ENCODE data around the gene FAM168A.
"Not testable (repeated sequence)": the region's sequence is repeated elsewhere in the genome, so short reads cannot be mapped to it uniquely, and the experiment has no call there.

FAM168A gene

DNA sequence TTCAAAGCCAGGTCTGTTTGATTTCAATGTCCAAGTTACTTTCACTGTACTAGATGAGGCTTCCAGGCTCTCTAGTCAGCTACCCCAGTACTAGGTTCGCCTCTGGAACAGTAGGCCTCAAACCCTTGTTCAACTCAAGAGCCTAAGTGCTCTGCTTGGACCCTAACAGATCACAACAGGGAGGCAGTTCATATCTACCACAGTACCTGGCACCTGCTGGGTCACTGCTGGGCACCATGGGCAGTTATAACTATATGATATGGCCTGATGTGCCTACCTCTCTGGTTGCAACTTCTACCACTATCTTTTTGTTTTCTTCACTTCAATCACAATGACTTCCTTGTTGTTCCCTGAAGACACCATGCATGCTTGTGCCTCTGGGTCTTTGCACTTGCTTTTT is 124.7 kb downstream of the FAM168A start:
- DNase-seq (ENCODE audit: low read depth in 1 of 2, low spot score in 1 of 2) = no peak

GRCh38 chr11:73470036-73470612 is 127.8 kb downstream of the FAM168A start:
- not testable (repeated sequence) for DNase-seq (ENCODE audit: low read depth in 1 of 2, low spot score in 1 of 2)

DNA sequence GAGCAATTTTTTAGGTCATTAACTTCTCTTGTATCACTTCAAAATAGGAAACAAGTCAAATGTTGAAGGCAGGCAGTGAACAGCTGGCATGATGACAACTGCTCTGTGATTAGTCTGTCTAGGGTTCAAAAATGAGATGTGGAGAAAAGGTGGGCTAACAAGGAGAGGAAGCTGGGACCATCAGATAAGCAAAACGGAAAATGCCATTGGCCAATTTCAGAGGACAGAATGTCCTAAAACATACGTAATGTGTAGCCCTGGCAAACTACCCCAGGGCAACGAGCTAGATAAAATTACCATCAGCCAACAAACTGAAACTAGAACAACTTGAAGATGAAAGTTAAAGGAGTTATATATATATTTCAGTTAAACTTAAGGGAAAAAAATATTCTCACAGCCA is 128.5 kb downstream of the FAM168A start:
- DNase-seq (ENCODE audit: low read depth in 1 of 2, low spot score in 1 of 2) = no peak

DNA sequence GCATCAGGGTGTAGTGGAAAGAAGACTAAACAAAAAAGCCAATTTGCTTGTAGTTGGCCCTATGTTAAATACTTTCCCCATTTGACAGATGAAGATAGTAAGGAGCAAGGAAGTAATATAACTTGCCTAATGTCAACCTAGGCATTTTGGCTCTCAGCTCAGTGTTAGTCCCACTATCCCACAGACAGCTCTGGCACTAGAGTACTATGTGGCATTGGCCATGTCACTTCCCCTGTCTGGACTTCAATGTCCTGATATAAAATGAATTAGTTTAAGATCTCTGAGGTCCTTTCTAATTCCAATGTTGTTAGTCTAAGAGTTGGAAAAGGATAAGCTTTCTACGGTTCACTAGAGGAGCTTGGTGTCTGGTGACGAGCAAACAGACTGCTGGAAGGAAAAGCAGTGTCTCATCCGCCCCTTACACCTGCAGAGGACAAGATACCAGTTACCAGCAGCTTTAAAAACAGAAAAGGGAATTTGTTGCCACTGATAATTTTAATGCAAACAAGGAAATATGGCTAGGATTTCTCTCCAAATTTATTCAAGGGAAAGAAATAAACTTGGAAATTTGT is 129.2 kb downstream of the FAM168A start:
- no peak for DNase-seq (ENCODE audit: low read depth in 1 of 2, low spot score in 1 of 2)

DNA sequence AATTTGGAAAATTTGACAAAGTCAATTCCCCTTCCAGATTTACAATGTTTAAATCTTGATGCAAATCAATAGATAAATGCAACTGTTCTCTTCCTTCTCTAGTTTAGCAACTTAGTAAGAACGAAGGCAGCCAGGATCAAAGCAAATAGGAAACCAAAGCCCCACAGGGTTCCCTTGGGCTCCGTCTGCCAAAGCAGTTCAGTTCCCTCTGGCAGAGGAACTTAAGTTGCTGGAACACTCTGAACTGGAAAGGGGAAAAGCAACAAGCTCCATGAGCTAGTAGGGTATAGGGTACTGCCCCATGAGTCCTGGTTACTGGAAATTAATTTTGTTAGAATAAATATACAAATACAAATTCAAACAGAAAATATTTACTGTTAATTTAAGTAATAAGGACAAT is 130.4 kb downstream of the FAM168A start:
- no peak for DNase-seq (ENCODE audit: low read depth in 1 of 2, low spot score in 1 of 2)

- DNase-seq (ENCODE audit: low read depth in 1 of 2, low spot score in 1 of 2) = no peak
These were observed 131.3 kb downstream of the FAM168A start for GRCh38 chr11:73466643-73467042.

DNA sequence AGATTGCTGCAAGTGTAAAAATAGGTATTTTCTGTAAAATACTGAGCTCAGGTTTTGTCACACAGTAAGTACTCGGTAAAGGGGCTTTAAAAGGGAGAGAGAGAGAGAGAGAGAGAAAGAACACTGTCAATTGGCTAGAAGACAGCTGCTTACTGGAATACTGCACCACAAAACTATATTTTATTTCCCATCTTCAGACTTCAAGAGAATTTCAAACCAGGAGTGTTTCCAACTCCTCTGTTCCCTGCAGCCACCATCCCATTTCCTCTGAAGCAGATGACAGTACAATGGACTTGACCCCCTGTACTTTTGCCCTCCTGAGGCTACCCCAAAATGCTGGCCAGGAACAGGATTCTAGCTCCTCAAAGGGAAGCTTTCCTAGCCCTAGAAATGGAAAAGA is 132.0 kb downstream of the FAM168A start:
- DNase-seq (ENCODE audit: low read depth in 1 of 2, low spot score in 1 of 2) = no peak

- DNase-seq (ENCODE audit: low read depth in 1 of 2, low spot score in 1 of 2) = no peak
These were observed 132.8 kb downstream of the FAM168A start for GRCh38 chr11:73465023-73465675.

- no peak for DNase-seq (ENCODE audit: low read depth in 1 of 2, low spot score in 1 of 2)
These were observed 133.6 kb downstream of the FAM168A start for GRCh38 chr11:73464347-73464746.

- no peak for DNase-seq (ENCODE audit: low read depth in 1 of 2, low spot score in 1 of 2)
These were observed 134.6 kb downstream of the FAM168A start for GRCh38 chr11:73463359-73463758.

DNA sequence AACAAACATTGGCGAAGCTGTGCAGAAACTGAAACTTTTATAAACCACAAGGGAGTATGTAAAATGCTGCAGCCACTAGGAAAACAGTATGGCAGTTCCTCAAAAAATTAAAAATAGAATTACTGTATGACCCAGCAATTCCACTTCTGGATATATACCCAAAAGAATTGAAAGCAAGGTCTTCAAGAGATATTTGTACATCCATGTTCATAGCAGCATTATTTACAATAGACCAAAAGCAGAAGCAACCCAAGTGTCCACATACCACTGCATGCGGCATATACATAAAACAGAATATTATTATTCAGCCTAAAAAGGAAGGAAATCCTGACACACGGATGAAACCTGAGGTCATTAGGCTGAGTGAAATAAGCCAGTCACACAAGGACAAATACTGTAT is 135.9 kb downstream of the FAM168A start:
- DNase-seq (ENCODE audit: low read depth in 1 of 2, low spot score in 1 of 2) = no peak

GRCh38 chr11:73461335-73461840 is 136.5 kb downstream of the FAM168A start:
- no peak for DNase-seq (ENCODE audit: low read depth in 1 of 2, low spot score in 1 of 2)

DNA sequence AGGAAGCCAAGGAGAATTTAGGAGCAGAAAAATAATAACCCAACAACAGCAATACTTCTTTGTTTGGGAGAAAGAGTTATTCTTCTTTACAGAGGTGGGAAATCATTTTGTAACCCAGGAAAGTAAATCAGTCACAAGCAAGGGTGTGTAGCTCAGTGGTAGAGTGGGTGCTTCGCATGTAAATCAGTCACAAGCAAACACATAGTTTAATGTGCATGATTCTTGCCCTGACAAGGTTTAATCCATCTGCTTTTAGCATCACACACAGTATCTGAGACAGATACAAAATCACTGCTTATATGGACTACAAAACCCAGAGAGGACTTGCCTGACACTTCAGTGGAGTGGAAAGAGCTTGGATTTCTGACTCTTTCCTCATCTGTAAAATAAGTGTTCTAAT is 139.7 kb downstream of the FAM168A start:
- no peak for DNase-seq (ENCODE audit: low read depth in 1 of 2, low spot score in 1 of 2)

GRCh38 chr11:73454987-73455386 is 142.9 kb downstream of the FAM168A start:
- no peak for DNase-seq (ENCODE audit: low read depth in 1 of 2, low spot score in 1 of 2)

DNA sequence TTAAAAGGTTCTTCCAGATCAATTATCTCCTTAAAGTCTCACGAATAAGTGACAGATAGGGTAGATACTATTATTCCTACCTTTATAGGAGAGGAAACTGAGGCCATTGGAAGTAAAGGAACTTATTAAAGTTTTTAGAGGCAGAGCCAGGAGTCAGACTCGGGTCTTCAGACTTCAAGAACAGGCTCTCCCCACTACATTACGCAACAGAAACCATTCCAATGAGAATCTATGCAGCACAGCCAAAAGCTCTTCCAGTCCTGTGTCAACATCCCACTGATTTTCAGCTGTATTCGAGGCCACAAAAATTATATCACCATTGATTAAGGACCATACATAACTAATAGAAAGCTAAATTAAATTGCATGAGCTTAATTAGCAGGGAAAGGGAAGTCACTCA is 144.3 kb downstream of the FAM168A start:
- no peak for DNase-seq (ENCODE audit: low read depth in 1 of 2, low spot score in 1 of 2)

DNA sequence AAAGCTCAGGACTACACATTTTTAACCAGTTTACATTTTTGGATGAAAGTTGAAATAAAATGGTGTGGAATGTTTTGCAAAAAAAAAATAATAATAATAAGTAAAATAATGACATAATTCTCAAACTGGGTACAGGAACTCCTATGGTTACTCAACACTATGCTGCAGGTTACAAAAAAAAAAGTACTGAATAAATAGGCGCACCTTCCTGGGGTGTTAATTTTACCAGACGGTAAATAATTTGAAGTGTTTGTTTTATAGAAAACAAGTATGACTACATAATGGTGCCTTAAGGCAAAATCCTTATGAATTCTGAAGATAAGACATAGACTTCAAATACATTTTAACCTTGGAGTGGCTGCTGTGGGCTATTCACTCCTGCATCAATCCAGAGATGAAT is 145.2 kb downstream of the FAM168A start:
- no peak for DNase-seq (ENCODE audit: low read depth in 1 of 2, low spot score in 1 of 2)

DNA sequence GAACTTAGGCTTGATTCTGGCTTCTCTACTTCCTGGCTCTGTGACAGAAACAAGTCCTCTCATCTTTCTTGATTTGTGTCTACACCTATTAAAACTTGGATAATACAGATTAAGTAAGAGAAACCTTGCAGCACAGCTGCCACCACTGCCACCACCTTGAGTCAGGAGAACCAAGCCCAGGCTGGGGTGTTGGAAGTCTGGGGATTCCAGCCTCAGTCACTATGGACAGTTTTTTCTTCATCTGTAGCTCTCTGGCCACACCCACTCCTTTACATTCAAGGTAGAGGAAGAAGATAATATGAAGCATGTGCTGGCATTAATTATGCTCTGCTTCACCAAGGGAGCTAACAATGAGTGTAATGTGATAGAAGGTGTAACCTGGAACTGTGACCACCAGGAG is 146.0 kb downstream of the FAM168A start:
- DNase-seq (ENCODE audit: low read depth in 1 of 2, low spot score in 1 of 2) = no peak

GRCh38 chr11:73446766-73447165 is 151.1 kb downstream of the FAM168A start:
- DNase-seq (ENCODE audit: low read depth in 1 of 2, low spot score in 1 of 2) = no peak

GRCh38 chr11:73445980-73446379 is 151.9 kb downstream of the FAM168A start:
- DNase-seq (ENCODE audit: low read depth in 1 of 2, low spot score in 1 of 2) = no peak

DNA sequence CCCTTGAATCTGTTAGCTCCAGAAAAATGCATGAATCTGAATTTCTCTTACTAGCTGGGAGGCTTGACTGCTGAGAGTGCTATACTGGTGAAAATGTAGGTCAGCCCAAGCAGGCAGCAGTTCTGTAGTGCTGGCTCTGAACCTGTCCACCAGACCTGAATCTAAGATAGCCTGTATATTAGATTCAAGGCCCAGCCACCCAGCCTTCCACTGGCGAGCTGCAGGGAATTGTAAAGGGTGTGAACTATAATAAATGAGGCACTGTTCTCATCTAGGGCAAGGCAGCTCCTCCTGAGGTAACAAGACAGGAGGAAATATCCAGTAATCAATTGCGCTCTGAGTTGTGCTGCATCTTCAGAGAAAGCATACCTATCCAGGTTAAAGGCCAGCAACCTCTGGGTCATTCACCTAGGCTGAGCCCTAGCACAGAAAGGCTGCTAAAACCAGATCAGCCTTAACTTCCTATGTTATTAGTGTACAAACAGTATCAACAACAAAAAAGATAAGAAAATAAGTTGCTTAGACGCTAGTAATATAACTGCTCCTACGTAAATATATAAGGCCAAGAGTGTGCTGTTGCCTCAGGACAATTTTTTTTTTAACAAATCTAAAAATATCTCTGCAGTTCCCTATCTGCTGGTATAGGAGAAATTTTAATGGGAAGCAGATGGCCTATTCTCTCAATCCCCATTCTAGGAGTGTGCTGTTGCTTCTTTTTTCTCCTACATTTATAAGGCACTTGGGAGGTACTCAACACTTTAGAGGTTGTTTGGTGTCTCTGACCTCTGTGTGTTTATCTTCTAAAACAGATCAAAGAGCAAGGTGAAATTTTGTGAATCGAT is 158.7 kb downstream of the FAM168A start:
- no peak for DNase-seq (ENCODE audit: low read depth in 1 of 2, low spot score in 1 of 2)

DNA sequence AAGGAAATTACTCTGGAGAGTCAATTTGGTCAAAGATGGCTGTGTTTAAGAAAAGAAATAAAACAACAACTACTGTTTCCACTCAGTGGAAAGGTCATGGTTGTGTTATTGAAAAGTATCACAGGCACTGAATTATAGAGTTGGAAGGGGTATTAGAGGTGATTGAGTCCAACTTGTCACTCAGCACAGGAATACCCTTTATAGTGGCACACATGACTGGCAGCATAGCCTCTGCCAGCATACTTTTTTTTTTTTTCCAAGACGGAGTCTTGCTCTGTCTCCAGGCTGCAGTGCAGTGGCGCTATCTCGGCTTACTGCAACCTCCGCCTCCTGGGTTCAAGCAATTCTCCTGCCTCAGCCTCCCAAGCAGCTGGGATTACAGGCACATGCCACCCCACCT is 161.1 kb downstream of the FAM168A start:
- not testable (repeated sequence) for DNase-seq (ENCODE audit: low read depth in 1 of 2, low spot score in 1 of 2)

DNA sequence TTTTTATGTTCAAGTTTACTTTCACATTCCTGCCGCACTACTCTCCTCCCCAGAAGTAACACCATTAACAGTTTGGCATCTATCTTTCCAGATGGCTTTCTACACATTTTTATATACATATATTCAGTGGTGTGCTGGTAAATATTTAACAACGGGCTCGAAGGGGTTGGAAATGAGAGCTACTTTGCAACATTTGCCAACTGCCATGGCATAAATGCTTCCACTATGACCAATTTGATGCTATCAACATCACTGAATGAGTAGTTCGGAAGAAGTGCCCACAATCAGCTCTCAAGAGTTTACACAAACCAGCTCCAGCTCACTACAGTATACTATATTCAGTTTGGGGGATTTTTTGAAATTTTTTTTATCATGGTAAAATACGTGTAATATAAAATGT is 166.5 kb downstream of the FAM168A start:
- DNase-seq (ENCODE audit: low read depth in 1 of 2, low spot score in 1 of 2) = no peak

All from activated CD4-positive, alpha-beta T cell treated with anti-CD3 and anti-CD28 coated beads, Interleukin-2, amount 50 U/mL, for 24 hours (primary cell).